HepG2 (cell line): Measurements from ENCODE around the gene RHOC. TPM values are rescaled to one million over a fixed set of nuclear protein-coding genes. Genes with fewer than 3 reads are reported as not detected.
A peak's percentile ranks its signal among the peaks of the same experiment; 100 is the strongest.

ENCODE experiments used
- ATAC-seq: fragments of 200-7000 bp; cut with Tn5 transposase; 3 replicates; pipeline ENCODE4 v1.9.1; 2020; ENCODE audit warnings: mild to moderate bottlenecking, moderate library complexity
- BruUV-seq: library from RNA; stranded (reverse); fragments of 400-500 nt; replicated peaks from 2 replicates; lab custom pipeline; 2021; lab: Mats Ljungman, UMichigan
- CTCF ChIA-PET: fragments of 300-600 bp; formaldehyde crosslinking; extraction: SDS; loops from one replicate; lab custom pipeline; 2021; ENCODE audit warnings: low total read pairs, inconsistent platforms, low intra/inter-chr PET ratio; lab: Yijun Ruan, JAX
- POLR2A ChIA-PET: fragments of 350-600 bp; sonication (Branson Sonifier 250); formaldehyde crosslinking; loops from one replicate; lab custom pipeline; 2020; ENCODE audit warnings: antibody characterized with exemption, inconsistent platforms; lab: Yijun Ruan, JAX
- DNase-seq: peaks from one replicate; pipeline ENCODE4 v3.0.0-alpha.2; 2015; ENCODE audit warnings: low spot score
- FAIRE-seq: peaks from 3 replicates; lab custom pipeline; 2011; peaks lifted over from hg19 to GRCh38; lab: Jason Lieb, UNC
- H2AFZ ChIP-seq: one replicate; pipeline ENCODE4 v1.6.1; 2011; ENCODE audit warnings: low read length, inconsistent platforms
- H3K27ac ChIP-seq: fragments of 300-600 bp; 3 replicates; pipeline ENCODE4 v1.8.0; 2011; ENCODE audit warnings: mixed run types, mild to moderate bottlenecking, mixed read lengths, low read length, inconsistent platforms; ENCODE audit not compliant: insufficient read depth; ENCODE audit errors: extremely low read length
- H3K27me3 ChIP-seq, 2 experiments: fragments of 200-600 bp in 1 of 2; 2 replicates in 1 of 2; 3 replicates in 1 of 2; pipeline versions ENCODE4 v1.6.0 to v1.8.0; 2011; ENCODE audit warnings: low read length in 2 of 2, mild to moderate bottlenecking in 2 of 2, moderate library complexity in 2 of 2, inconsistent platforms in 1 of 2; ENCODE audit not compliant: insufficient read depth in 2 of 2, control insufficient read depth in 1 of 2
- H3K36me3 ChIP-seq, 2 experiments: fragments of 200-600 bp in 1 of 2; replicated peaks in 1 of 2; 2 replicates in 1 of 2; 3 replicates in 1 of 2; pipeline versions ENCODE4 v1.5.1 to v1.8.0; 2011; ENCODE audit warnings: low read length in 2 of 2, inconsistent platforms in 1 of 2; ENCODE audit not compliant: insufficient read depth in 2 of 2, control insufficient read depth in 1 of 2
- H3K4me1 ChIP-seq: 2 replicates; pipeline ENCODE4 v1.5.1; 2012; ENCODE audit warnings: low read length, inconsistent platforms; ENCODE audit not compliant: insufficient read depth
- H3K4me2 ChIP-seq: 2 replicates; pipeline ENCODE4 v1.6.0; 2011; ENCODE audit warnings: low read depth, low read length, inconsistent platforms
- H3K4me3 ChIP-seq, 3 experiments: fragments of 200-600 bp in 1 of 3; sonication (generic), shearing (Covaris generic) in 1 of 3; replicated peaks in 1 of 3; 2 replicates each; pipeline ENCODE4 v1.5.1; 2011 to 2016; ENCODE audit warnings: low read length in 3 of 3, inconsistent platforms in 2 of 3, low read depth in 2 of 3, mild to moderate bottlenecking in 2 of 3, control low read depth in 1 of 3, mixed read lengths in 1 of 3; ENCODE audit not compliant: insufficient read depth in 1 of 3
- H3K79me2 ChIP-seq: one replicate; pipeline ENCODE4 v1.6.1; 2011; ENCODE audit warnings: low read length, inconsistent platforms; ENCODE audit not compliant: insufficient read depth
- H3K9ac ChIP-seq: 2 replicates; pipeline ENCODE4 v1.6.0; 2011; ENCODE audit warnings: mild to moderate bottlenecking, low read depth, low read length, inconsistent platforms; ENCODE audit not compliant: insufficient read depth
- H3K9me3 ChIP-seq: 2 replicates; pipeline ENCODE4 v1.5.1; 2012; ENCODE audit warnings: mild to moderate bottlenecking, low read length
- H4K20me1 ChIP-seq: 2 replicates; pipeline ENCODE4 v1.6.0; 2011; ENCODE audit warnings: inconsistent platforms, mild to moderate bottlenecking, low read length, moderate library complexity; ENCODE audit not compliant: insufficient read depth
- FOSL2 ChIP-seq: sonication (generic); formaldehyde crosslinking; IDR thresholded peaks from 2 replicates; pipeline ENCODE4 v1.4.0; 2020; ENCODE audit warnings: missing genetic modification reagents
- JARID2 ChIP-seq: sonication (generic); formaldehyde crosslinking; IDR thresholded peaks from 2 replicates; pipeline ENCODE4 v1.8.1; 2023; ENCODE audit warnings: missing genetic modification reagents, inconsistent platforms; ENCODE audit not compliant: insufficient replicate concordance
- MED8 ChIP-seq: sonication (generic); formaldehyde crosslinking; IDR thresholded peaks from 2 replicates; pipeline ENCODE4 v1.8.1; 2023; ENCODE audit warnings: mild to moderate bottlenecking, missing genetic modification reagents; ENCODE audit not compliant: insufficient replicate concordance
- ZNF768 ChIP-seq: sonication (generic); formaldehyde crosslinking; IDR thresholded peaks from 2 replicates; pipeline ENCODE4 v1.4.0; 2020; ENCODE audit warnings: missing genetic modification reagents
- WGBS: methylation state at CpG from one replicate; pipeline ENCODE4 v1.1.6; 2017; ENCODE audit warnings: low lambda C conversion rate; 5-methylcytosine and 5-hydroxymethylcytosine counted together
- in situ Hi-C: cut with HindIII; loops from 2 replicates; pipeline ENCODE4 v1.10.0; 2017; ENCODE audit warnings: low pct_unique_long_range_greater_than_20kb; ENCODE audit not compliant: extremely low pct_ligation_motif_present
- intact Hi-C: fragments of 100-400 bp; cut with micrococcal nuclease; formaldehyde crosslinking; loops from one replicate; pipeline ENCODE4 v1.10.0; 2022; ENCODE audit not compliant: unreplicated experiment
- polyA plus RNA-seq, 8 experiments: library from polyadenylated mRNA; depleted of rRNA in 3 of 8; stranded (reverse) in 7 of 8; unstranded in 1 of 8; fragments of >200 nt; fragmentation: Illumina TruSeq in 4 of 8; extraction: Trizol in 4 of 8; gene quantifications; 2 replicates each; pipeline versions ENCODE4 v1.2.1 to v1.2.3, GENCODE V29; 2011 to 2016; ENCODE audit warnings: low read depth in 4 of 8, missing spikeins in 1 of 8, mixed read lengths in 1 of 8; ENCODE audit not compliant: insufficient read depth in 1 of 8
- total RNA-seq, 5 experiments: library from RNA; depleted of rRNA; stranded (reverse); fragments of >200 nt; fragmentation: Illumina TruSeq; extraction: Trizol; gene quantifications; 2 replicates each; pipeline ENCODE4 v1.2.3, GENCODE V29; 2016; ENCODE audit warnings: low read depth in 1 of 5
- TF ChIP-seq, protein P1 (sequence below): sonication (generic); formaldehyde crosslinking; IDR thresholded peaks from 2 replicates; pipeline ENCODE4 v1.4.0; 2020; ENCODE audit warnings: mild to moderate bottlenecking, missing genetic modification reagents
- TF ChIP-seq, protein P2 (sequence below): sonication (generic); formaldehyde crosslinking; IDR thresholded peaks from 2 replicates; pipeline ENCODE4 v1.5.1; 2020; ENCODE audit warnings: mild to moderate bottlenecking, missing genetic modification reagents, moderate library complexity
- TF ChIP-seq, protein P3 (sequence below): sonication (generic); formaldehyde crosslinking; IDR thresholded peaks from 2 replicates; pipeline ENCODE4 v1.4.0; 2020; ENCODE audit warnings: missing genetic modification reagents, mild to moderate bottlenecking, borderline replicate concordance
- TF ChIP-seq, protein P4 (sequence below): sonication (generic); formaldehyde crosslinking; IDR thresholded peaks from 2 replicates; pipeline ENCODE4 v1.9.0; 2022; ENCODE audit warnings: missing genetic modification reagents, mild to moderate bottlenecking, borderline replicate concordance

Gene RHOC
- total and polyA plus RNA-seq, 2 of the 13 experiments (the other 11 are each of a cell fraction or from before 2014, with no cell fraction given) = 64.3 to 182 TPM

DNA sequence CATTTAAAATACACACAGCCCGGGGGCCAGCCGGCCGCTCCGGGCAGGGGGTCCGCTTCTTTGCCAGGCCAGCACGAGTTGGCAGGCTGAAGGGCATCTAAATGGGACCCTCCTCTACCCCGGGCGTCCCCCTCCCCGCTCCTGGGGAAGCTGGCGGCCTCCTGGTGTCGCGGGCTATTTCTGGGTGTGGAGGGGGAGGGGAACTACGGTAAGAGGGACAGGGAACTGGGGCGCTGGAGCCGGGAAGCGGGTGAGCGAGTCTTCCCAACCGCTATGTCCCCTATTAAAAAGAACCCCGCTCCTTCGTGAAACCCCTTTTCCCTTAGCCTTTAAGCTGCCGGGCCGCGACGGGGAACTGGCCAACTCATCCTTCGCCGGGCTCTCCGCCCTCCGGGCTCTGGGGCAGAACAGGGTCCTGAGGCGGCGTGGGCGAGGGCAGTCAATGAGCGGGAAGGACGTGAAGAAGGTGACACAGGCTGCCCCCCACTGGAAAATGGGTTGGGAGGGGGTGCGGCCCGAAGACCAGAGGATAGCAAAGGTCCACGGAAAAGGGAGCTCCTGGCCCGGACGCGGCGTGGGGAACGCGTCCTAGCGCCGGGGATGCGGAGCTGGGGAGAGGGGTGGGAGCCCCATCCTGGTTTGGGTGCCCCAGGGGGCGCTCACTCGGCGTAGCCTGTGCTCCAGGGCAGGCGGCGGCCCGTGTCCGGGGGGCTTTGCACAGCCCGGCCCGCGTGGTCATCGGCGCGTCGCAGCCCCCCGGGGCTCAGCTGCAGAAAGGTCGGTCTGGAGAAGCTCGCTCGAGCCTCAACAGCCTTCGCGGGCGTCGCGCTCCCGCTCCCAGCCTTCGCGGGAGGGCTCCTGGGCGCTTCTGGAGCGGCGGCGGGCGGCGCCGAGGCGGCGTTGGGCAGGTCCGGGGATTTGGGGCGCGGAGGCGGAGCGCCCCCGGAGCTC, 7.7 kb upstream of the RHOC start:
- ChIA-PET CTCF (no interaction called here), POLR2A (interaction anchor here (0.5 to 1.9 kb wide), 12 partner anchors 10 to 359 kb away, joined by 3 to 15 read pairs (median 4); partner anchors contain the start of genes CAPZA1, MOV10, SLC16A1 and ST7L)
- FAIRE-seq (no peak), DNase-seq (no peak), ATAC-seq (peak; percentile 2)
- no peaks in the 10 kb centered on the region for H3K79me2 ChIP-seq
- peak overlapping the region; percentile 81 for H3K4me2 ChIP-seq
- no peak overlapping the region for H3K9ac ChIP-seq
- in situ Hi-C loops (loop anchor here (5.0 to 25.0 kb wide), 2 partner anchors 93 to 323 kb away; no protein-coding TSS in a partner anchor), intact Hi-C loops (loop anchor here (2.0 to 5.0 kb wide), 3 partner anchors 243 to 358 kb away; partner anchors contain the start of genes LRIG2 and SLC16A1)
- no peaks in the 10 kb centered on the region for H3K9me3 ChIP-seq
- H2AFZ ChIP-seq = no peak overlapping the region
- H3K4me3 ChIP-seq = peak overlapping the region; percentile 52 to 75 (median 54)
- no TSS peak for BruUV-seq
- peaks cover 11 to 60% of the 10 kb centered on the region in 2 experiments for H3K27me3 ChIP-seq
- no peaks in the 10 kb centered on the region for H3K36me3 ChIP-seq
- peaks cover 30% of the 10 kb centered on the region for H3K4me1 ChIP-seq
- peaks cover 5% of the 10 kb centered on the region; the same call in 1 of the 2 replicates for H4K20me1 ChIP-seq
- WGBS = 0% methylated on average over 18 of the region's 86 CpGs
- no peak overlapping the region for H3K27ac ChIP-seq
- TF ChIP-seq, protein P1, sequence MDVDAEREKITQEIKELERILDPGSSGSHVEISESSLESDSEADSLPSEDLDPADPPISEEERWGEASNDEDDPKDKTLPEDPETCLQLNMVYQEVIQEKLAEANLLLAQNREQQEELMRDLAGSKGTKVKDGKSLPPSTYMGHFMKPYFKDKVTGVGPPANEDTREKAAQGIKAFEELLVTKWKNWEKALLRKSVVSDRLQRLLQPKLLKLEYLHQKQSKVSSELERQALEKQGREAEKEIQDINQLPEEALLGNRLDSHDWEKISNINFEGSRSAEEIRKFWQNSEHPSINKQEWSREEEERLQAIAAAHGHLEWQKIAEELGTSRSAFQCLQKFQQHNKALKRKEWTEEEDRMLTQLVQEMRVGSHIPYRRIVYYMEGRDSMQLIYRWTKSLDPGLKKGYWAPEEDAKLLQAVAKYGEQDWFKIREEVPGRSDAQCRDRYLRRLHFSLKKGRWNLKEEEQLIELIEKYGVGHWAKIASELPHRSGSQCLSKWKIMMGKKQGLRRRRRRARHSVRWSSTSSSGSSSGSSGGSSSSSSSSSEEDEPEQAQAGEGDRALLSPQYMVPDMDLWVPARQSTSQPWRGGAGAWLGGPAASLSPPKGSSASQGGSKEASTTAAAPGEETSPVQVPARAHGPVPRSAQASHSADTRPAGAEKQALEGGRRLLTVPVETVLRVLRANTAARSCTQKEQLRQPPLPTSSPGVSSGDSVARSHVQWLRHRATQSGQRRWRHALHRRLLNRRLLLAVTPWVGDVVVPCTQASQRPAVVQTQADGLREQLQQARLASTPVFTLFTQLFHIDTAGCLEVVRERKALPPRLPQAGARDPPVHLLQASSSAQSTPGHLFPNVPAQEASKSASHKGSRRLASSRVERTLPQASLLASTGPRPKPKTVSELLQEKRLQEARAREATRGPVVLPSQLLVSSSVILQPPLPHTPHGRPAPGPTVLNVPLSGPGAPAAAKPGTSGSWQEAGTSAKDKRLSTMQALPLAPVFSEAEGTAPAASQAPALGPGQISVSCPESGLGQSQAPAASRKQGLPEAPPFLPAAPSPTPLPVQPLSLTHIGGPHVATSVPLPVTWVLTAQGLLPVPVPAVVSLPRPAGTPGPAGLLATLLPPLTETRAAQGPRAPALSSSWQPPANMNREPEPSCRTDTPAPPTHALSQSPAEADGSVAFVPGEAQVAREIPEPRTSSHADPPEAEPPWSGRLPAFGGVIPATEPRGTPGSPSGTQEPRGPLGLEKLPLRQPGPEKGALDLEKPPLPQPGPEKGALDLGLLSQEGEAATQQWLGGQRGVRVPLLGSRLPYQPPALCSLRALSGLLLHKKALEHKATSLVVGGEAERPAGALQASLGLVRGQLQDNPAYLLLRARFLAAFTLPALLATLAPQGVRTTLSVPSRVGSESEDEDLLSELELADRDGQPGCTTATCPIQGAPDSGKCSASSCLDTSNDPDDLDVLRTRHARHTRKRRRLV = no peak
- TF ChIP-seq ZNF768 (CRISPR knock-in tag) (peak; percentile 8; the same call in 1 of the 2 replicates), MED8 (CRISPR knock-in tag) (no peak), JARID2 (no peak), FOSL2 (CRISPR knock-in tag) (no peak)
- TF ChIP-seq, protein P2, sequence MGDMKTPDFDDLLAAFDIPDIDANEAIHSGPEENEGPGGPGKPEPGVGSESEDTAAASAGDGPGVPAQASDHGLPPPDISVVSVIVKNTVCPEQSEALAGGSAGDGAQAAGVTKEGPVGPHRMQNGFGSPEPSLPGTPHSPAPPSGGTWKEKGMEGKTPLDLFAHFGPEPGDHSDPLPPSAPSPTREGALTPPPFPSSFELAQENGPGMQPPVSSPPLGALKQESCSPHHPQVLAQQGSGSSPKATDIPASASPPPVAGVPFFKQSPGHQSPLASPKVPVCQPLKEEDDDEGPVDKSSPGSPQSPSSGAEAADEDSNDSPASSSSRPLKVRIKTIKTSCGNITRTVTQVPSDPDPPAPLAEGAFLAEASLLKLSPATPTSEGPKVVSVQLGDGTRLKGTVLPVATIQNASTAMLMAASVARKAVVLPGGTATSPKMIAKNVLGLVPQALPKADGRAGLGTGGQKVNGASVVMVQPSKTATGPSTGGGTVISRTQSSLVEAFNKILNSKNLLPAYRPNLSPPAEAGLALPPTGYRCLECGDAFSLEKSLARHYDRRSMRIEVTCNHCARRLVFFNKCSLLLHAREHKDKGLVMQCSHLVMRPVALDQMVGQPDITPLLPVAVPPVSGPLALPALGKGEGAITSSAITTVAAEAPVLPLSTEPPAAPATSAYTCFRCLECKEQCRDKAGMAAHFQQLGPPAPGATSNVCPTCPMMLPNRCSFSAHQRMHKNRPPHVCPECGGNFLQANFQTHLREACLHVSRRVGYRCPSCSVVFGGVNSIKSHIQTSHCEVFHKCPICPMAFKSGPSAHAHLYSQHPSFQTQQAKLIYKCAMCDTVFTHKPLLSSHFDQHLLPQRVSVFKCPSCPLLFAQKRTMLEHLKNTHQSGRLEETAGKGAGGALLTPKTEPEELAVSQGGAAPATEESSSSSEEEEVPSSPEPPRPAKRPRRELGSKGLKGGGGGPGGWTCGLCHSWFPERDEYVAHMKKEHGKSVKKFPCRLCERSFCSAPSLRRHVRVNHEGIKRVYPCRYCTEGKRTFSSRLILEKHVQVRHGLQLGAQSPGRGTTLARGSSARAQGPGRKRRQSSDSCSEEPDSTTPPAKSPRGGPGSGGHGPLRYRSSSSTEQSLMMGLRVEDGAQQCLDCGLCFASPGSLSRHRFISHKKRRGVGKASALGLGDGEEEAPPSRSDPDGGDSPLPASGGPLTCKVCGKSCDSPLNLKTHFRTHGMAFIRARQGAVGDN (CRISPR knock-in tag) = no peak; the same call in 1 of the 2 replicates
- TF ChIP-seq, protein P3, sequence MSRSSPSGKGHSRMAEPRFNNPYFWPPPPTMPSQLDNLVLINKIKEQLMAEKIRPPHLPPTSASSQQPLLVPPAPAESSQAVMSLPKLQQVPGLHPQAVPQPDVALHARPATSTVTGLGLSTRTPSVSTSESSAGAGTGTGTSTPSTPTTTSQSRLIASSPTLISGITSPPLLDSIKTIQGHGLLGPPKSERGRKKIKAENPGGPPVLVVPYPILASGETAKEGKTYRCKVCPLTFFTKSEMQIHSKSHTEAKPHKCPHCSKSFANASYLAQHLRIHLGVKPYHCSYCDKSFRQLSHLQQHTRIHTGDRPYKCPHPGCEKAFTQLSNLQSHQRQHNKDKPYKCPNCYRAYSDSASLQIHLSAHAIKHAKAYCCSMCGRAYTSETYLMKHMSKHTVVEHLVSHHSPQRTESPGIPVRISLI (CRISPR knock-in tag) = no peak
- TF ChIP-seq, protein P4, sequence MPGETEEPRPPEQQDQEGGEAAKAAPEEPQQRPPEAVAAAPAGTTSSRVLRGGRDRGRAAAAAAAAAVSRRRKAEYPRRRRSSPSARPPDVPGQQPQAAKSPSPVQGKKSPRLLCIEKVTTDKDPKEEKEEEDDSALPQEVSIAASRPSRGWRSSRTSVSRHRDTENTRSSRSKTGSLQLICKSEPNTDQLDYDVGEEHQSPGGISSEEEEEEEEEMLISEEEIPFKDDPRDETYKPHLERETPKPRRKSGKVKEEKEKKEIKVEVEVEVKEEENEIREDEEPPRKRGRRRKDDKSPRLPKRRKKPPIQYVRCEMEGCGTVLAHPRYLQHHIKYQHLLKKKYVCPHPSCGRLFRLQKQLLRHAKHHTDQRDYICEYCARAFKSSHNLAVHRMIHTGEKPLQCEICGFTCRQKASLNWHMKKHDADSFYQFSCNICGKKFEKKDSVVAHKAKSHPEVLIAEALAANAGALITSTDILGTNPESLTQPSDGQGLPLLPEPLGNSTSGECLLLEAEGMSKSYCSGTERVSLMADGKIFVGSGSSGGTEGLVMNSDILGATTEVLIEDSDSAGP (CRISPR knock-in tag) = peak; percentile 19; the same call in 1 of the 2 replicates
